ENCODE data around the gene SDK1.

The SDK1 gene

GRCh38 chr7:3425087-3425486 lies 124.0 kb downstream of the SDK1 start:
- DNase-seq: no peak

DNA sequence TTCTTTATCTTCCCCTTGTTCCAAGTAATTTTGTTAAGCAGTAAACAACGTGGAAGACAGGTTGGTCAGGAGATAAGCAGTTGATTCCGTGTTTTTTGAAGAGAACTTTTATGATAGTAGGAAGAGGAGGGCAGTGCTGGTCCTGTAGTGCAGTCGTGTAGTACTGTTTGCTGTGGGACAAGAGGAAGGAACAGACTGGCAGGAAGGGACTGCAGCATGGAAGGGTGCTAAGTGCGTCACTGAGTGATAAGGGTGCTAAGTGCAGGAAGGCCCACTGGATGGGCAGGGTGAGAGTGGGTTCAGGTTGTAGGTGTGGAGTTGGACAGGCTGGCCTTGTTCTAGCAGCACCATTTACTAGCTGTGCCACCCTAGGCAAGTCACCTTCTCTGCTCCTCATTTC lies 125.0 kb downstream of the SDK1 start:
- DNase-seq: no peak

DNA sequence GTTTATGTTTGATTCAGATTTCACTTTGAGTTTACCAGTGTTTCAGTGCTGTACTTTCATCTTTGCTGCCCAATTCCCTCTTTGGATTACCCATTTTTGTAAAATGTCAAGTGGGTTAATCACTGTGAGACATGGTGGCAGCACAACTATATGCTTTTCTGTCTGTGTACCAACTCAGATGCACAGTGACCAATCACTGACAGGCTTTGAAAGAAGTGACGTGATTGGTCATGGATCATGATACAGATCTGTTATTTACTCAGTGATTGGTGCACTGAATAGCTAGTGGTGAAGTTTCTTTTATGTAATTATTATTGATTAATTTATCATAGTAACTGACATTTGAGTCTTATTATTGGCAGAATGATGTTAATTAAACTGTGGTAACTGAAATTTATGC lies 126.9 kb downstream of the SDK1 start:
- no peak for DNase-seq

DNA sequence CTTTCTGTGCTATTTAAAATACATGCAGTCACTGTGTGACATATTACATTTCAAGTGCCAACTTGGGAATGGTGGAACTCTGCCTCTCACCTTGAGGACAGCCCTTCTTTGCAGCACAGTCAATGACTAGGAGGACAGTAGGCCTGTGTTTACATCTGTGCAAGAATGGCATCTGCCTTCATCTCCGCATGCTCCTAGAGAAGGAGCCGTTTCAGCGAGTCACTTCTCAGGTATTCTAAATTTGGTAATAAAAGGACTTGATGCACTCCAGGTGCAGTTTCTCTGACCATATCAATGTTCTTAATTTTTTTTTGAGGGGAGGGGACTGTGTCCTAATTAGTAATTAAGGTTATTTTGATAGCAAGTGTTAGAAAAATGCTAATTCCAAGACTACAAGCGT lies 128.9 kb downstream of the SDK1 start:
- no peak for DNase-seq

DNA sequence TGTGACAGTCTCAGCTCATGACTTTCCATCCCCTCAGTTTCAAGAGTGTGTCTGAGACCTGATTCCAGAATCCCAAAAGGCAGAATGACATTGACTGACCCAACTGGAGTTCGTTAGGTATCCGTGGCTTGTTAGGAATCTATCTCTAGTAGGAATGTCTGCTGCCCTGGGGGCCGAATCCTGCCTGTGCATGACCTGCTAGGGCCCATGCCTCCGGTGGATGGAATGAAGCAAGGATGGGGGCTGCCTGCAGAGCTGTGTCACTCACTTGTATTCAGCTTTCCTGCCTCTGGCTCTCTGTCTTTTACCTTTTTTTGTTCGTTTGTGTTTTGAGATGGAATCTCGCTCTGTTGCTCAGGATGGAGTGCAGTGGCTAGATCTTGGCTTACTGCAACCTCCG lies 129.5 kb downstream of the SDK1 start:
- DNase-seq: no peak

DNA sequence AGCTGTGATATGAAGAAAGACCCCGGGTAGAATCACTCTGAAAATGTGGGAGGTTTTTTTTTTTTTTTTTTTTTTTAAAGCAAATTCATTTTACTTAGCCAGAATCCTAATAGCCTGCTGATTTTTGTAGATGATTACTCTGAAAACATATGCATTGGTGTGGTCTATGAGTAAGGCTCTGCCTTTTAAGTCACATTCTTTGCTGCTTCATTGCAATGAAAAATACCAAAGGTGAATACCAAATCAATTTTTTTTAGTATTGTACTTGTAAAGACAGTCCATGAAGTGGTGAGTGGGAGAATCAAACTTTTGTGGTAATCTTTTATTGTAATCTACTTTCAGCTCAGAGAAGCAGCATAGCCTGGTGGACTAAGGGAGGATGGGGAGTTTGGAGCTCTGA lies 130.3 kb downstream of the SDK1 start:
- no peak for DNase-seq

- DNase-seq: no peak
These were observed 131.9 kb downstream of the SDK1 start for GRCh38 chr7:3432911-3433310.

DNA sequence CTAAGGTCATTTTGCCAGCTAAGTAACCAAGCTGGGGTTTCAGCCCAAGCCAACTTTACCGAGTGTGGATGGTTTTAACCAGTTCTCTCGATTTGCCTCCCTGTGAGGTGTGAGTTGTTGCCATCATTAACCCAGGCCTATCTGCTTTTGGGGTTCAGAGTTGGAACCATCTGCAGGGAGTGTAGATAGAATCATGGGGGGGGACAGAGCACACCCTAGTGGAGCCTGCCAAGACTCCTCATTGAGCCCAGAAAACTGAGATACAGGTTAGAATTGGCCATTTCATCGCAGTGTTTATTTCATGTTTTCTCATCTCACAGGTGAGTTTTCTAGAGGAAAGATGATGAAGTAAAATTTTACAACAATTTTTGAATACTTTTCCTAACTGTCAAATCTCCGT lies 133.6 kb downstream of the SDK1 start:
- no peak for DNase-seq

DNA sequence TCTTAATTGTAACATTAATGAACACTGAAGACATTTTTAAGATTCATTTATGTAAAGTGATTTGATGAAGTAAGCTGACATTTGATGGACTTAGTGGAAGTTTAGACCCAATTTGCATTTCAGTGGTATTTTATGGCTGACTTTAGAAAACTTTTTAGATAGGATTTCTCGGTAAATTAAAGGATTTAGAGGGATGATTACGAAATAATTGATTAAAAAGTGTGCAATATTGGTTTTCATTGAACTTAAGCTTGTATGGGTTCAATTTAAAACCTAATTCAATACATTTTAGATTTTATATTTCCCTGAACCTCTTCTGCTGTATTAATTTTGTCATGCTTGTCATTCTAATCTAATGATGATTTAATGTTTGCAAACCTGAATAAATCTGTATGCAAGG lies 135.1 kb downstream of the SDK1 start:
- no peak for DNase-seq

DNA sequence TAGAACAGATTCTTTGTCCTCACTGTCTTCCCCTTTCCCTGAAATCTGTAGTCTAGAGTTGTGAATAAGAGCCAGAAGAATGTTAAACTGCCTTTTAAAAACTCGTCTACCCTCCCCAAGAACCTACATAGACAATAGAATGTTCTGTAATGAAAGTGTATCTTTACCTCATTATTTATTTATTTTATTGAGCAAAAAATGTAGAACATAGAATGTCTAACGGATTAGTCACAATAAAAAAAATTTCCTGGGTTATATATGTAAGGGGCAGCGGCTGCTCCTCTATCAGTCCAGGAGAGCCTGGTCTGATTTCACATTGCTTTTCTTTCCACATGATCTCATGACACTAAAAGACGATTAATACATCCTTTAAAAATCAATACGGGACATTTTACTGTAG lies 135.7 kb downstream of the SDK1 start:
- DNase-seq: no peak

DNA sequence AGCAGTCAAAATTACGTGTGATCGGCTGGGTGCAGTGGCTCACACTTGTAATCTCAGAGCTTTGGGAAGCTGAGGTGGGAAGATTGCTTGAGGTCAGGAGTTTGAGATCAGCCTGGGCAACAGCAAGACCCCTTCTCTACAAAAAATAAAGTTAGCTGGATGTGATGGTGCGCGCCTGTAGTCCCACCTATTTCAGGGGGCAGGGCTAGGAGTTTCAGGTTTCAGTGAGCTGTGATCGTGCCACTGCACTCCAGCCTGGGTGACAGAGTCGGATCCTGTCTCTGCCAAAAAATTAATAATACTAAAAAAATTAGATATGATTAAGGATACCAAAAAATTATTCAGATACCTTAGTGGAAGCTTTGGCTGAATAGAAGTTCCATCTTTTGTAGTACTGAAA lies 136.4 kb downstream of the SDK1 start:
- no peak for DNase-seq

DNA sequence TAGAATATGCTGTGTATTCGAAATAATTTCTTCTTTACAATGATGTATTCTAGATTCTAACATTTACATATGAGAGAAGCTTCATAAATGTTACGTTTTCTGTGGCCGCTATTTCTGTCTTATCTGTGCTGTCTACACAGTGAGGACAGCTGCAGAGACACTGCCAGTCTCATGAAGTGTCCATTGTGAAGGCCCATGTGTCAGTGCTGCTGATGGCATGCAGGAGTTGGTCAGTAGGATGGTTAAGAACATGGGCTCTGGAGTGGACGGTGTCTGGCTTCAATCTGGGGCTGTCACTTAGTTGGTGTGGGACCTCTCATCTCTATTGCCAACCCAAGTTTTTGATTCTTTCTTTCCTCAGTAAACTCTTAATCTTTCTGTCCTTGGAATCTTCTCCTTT lies 137.3 kb downstream of the SDK1 start:
- no peak for DNase-seq

DNA sequence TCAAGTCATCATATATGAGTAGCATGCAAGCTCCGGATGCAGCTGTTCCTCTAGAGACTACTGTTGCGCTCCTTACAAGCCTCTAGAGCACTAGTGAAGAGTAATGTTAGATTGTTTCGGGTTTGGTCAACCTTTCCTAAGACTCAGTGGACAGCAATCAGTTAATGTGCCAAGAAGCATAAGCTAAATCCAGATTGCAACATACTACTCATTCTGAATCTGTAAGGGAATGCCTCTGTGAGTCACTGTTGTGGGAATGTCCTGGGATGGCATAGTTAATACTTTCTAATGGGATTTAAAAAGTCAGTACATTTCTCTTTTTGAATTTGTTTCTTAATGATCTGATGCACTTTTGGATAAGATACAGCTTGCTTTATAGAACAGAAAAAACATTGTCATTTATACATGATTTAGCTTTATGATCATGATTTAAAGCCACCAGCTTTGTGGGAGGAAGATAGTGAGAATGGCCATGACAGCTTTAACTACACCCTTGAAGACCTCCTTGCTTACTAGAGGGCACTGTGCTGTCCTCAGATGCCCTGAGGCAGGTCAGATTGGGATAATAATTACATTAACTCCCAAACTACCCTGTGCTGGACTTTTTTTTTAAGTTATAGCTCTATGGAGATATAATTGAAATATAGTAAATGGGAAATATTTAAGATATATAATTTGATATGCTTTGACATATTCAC lies 138.4 kb downstream of the SDK1 start:
- DNase-seq: no peak

DNA sequence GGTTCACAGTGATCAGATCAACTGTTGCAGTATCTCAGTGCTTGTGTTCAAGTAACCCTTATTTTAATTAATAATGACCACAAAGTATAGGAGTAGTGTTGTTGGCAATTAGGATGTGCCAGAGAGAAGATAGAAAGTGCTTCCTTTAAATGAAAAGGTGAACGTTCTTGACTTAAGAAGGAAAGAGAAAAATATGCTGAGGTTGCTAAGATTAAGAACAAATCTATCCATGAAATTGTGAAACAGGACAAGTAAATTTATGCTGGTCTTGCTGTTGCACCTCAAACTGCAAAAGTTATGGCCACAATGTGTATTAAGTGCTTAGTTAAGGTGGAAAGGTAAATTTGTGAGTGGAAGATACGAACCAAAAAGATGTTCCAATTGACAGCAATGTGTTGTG lies 139.5 kb downstream of the SDK1 start:
- DNase-seq: no peak

GRCh38 chr7:3443716-3444115 lies 142.7 kb downstream of the SDK1 start:
- DNase-seq: no peak

DNA sequence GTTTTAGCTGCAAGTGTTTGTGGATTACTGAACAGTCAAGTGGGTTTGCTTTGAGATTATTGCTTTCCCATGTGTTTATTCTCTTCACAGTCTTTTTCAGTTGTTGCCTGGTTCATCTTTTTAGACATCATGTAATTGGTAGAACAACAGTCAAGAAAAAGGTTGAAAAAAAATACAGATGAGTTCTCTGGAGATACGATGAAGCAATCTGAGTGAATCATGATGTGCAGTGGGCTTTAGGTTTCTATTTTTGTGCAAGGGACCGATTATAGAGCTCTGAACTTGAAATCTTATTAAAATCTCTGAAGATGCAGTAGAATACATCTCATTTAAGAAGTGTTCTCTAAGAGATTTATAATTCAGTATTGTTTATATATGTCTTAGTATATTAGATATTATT lies 145.7 kb downstream of the SDK1 start:
- no peak for DNase-seq

DNA sequence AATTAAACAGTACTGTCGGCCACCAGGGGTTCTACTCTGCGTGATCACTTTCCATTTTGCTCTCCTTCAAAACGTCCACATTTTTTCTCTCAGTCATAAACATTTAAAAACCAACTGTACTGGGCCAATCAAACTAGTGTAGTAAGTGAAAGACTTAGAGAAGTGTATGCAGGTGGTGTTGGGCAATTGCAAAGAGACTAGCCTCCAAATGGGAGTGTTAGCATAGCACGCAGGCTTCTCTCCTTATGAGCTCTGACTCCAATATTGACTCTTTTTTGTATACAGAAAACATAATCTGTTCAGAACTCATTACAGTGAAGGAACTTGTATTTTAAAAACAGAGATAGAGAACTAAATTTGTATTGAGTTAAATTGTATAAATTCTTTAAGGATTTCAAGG lies 150.6 kb downstream of the SDK1 start:
- DNase-seq: no peak

DNA sequence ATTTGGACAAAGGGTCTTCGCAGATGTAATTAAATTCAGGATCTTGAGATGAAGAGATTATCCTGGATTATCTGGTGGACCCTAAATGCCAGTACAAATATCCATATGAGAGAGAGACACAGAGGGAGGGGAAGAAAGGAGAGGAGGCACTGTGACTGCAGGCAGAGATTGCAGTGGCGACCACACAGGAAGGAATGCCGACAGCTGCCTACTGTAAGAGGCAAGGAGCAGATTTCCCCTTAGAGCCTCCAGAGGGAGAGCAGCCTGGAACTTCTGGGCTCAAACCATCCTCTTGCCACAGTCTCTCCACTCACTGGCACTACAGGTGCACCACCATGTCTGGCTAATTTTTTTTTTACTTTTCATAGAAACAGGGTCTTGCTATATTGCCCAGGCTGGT lies 152.3 kb downstream of the SDK1 start:
- DNase-seq: no peak

- no peak for DNase-seq
These were observed 154.9 kb downstream of the SDK1 start for GRCh38 chr7:3455806-3456595.

GRCh38 chr7:3459111-3459510 lies 158.1 kb downstream of the SDK1 start:
- no peak for DNase-seq

- no peak for DNase-seq
These were observed 160.9 kb downstream of the SDK1 start for GRCh38 chr7:3461923-3462322.

DNA sequence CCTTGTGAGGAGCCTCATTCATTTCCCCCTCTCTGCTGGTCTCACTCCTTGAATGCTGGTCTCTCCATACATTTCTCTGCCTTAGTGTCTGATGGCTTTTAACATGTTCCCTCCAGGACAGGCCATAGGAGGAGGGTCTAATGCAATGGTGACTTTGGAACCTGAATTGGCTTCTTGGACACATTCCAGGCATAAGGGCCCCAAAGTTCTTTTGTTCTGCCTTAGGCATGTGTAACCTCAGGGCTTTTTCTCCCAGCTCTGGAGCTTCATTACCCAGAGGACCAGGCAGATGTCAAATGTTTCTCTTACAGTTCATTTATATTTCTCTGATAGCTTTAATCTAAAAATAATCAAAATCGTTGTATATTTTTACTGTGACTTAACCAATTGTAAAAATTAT lies 162.6 kb downstream of the SDK1 start:
- DNase-seq: no peak

DNA sequence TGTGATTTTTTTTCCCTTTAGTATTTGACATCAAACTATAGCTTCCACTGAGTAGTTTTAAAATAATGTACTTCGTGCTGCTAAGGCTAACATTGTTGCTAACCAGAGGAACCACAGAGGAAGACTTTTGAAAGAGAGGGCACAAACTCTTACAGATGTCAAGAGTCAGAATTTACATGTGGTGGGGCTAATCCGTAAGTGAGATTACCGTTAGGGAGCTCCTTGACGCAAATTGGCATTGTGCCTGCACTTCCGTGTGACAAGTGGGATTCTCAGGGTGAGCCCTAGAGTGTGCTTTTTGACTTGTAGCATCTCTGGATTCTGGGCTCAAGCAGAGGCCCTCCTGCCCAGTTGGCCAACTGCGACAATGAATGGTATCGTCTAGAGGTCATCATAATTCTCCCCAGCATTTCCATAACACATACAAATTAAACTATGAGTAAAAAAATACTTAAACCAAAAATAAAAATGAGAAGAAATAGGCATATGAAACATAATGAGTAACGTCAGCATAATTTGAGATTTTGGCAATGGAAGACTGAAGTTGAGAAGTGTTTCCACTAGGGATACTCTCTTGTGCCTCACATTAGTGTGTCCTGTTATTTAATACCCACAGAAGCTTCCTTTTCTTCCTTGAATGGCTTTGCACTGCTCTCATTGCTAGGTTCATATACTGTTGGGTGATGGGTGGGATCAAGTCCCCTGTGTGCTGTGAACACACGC lies 164.0 kb downstream of the SDK1 start:
- DNase-seq: no peak

DNA sequence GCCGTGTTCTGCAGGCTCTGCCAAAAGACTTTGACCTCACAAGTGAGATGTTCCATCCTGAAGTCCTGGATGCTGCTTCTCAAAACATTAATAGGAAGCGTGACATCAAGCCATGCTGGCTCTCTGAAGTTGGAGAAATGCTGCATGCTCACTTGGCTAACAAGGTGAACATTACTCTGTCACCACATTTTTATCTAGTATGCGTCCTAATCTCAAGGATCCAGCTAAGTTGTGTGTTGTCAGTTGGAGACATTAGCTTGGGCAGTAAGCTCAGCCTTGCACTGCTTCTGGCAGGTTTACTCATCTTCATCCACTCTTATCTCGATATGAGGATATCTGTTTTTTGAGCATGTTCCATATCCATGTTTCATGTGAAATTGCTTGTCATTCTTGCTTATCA lies 165.2 kb downstream of the SDK1 start:
- no peak for DNase-seq

Data from NCI-H2107 (cell line).